NCI-H146 treated with DMSO at 0.1 percent for 48 hours (cell line): ENCODE measurements around the gene SYNE1.
"Not testable (repeated sequence)": the region's sequence is repeated elsewhere in the genome, so short reads cannot be mapped to it uniquely, and the experiment has no call there.

Experiments
- DNase-seq: peaks from one replicate; lab custom pipeline; 2025; ENCODE audit not compliant: unreplicated experiment; lab: John Stamatoyannopoulos, UW

The SYNE1 gene

GRCh38 chr6:152496731-152497130, 140.4 kb downstream of the SYNE1 start:
- no peak for DNase-seq

GRCh38 chr6:152495456-152495855, 141.7 kb downstream of the SYNE1 start:
- DNase-seq = not testable (repeated sequence)

GRCh38 chr6:152492281-152492680, 144.9 kb downstream of the SYNE1 start:
- not testable (repeated sequence) for DNase-seq

GRCh38 chr6:152491501-152491900, 145.7 kb downstream of the SYNE1 start:
- DNase-seq = not testable (repeated sequence)

GRCh38 chr6:152490971-152491378, 146.2 kb downstream of the SYNE1 start:
- not testable (repeated sequence) for DNase-seq

GRCh38 chr6:152484806-152485205, 152.4 kb downstream of the SYNE1 start:
- no peak for DNase-seq

GRCh38 chr6:152482289-152482688, 154.9 kb downstream of the SYNE1 start:
- DNase-seq = no peak

GRCh38 chr6:152478377-152479010, 158.7 kb downstream of the SYNE1 start:
- DNase-seq = no peak

- no peak for DNase-seq
Observed at GRCh38 chr6:152474354-152474753, 162.8 kb downstream of the SYNE1 start.

- no peak for DNase-seq
Observed at GRCh38 chr6:152472325-152472724, 164.8 kb downstream of the SYNE1 start.

- DNase-seq = no peak
Observed at GRCh38 chr6:152471456-152472265, 165.5 kb downstream of the SYNE1 start.

- DNase-seq = no peak
Observed at GRCh38 chr6:152463164-152463563, 174.0 kb downstream of the SYNE1 start.

- DNase-seq = no peak
Observed at GRCh38 chr6:152462716-152463115, 174.4 kb downstream of the SYNE1 start.

- no peak for DNase-seq
Observed at GRCh38 chr6:152461556-152461955, 175.6 kb downstream of the SYNE1 start.

GRCh38 chr6:152458648-152459644, 178.2 kb downstream of the SYNE1 start:
- no peak for DNase-seq

- no peak for DNase-seq
Observed at GRCh38 chr6:152457949-152458624, 179.1 kb downstream of the SYNE1 start.

GRCh38 chr6:152454003-152454402, 183.2 kb downstream of the SYNE1 start:
- DNase-seq = no peak

- no peak for DNase-seq
Observed at GRCh38 chr6:152453421-152453820, 183.7 kb downstream of the SYNE1 start.

- no peak for DNase-seq
Observed at GRCh38 chr6:152452639-152453038, 184.5 kb downstream of the SYNE1 start.

GRCh38 chr6:152450519-152450918, 186.6 kb downstream of the SYNE1 start:
- no peak for DNase-seq

GRCh38 chr6:152441902-152442301, 195.3 kb downstream of the SYNE1 start:
- no peak for DNase-seq
